MM.1S (cell line): ENCODE measurements around the gene COLGALT1.

Experiments
- EZH2 ChIP-seq: fragments of 300-600 bp; sonication (generic); optimal IDR thresholded peaks from 2 replicates; pipeline ENCODE3; 2017; ENCODE audit warnings: low read depth, mild to moderate bottlenecking, antibody characterized with exemption, low read length, mixed read lengths
- EZH2phosphoT487 ChIP-seq: fragments of 300-600 bp; sonication (generic); IDR thresholded peaks from 2 replicates; pipeline ENCODE4 v1.6.1; 2018; ENCODE audit warnings: antibody characterized with exemption, low read length
- TF ChIP-seq, protein P1 (sequence below): fragments of 300-600 bp; sonication (generic); IDR thresholded peaks from 2 replicates; pipeline ENCODE4 v1.5.1; 2016; ENCODE audit warnings: antibody characterized with exemption, low read length, mixed read lengths

DNA sequence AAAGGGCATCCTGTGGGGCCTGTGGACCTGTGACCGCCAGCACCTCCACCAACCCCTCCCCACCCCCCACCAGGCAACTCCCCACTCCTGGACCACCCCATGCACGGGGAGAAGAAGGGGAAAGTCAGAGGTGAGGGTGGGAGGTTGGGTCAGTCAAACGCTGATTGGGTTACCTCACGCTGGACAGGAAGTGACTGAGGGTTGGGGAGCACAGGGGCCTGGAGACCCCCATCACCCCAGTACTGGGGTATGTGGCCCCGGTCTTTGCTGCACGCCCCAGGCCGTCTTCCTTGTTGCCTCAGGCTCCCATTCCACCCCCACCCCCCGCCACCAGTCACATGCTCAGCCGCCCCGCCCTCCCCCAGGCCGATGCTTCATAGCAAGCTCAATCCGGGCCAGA is 59.0 kb downstream of the COLGALT1 start:
- TF ChIP-seq, protein P1, sequence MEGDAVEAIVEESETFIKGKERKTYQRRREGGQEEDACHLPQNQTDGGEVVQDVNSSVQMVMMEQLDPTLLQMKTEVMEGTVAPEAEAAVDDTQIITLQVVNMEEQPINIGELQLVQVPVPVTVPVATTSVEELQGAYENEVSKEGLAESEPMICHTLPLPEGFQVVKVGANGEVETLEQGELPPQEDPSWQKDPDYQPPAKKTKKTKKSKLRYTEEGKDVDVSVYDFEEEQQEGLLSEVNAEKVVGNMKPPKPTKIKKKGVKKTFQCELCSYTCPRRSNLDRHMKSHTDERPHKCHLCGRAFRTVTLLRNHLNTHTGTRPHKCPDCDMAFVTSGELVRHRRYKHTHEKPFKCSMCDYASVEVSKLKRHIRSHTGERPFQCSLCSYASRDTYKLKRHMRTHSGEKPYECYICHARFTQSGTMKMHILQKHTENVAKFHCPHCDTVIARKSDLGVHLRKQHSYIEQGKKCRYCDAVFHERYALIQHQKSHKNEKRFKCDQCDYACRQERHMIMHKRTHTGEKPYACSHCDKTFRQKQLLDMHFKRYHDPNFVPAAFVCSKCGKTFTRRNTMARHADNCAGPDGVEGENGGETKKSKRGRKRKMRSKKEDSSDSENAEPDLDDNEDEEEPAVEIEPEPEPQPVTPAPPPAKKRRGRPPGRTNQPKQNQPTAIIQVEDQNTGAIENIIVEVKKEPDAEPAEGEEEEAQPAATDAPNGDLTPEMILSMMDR: no peak
- TF ChIP-seq EZH2phosphoT487 (no peak), EZH2 (no peak)
